GM21528 (cell line): ENCODE data around the gene RAPGEF6.
"Not testable (repeated sequence)": the region's sequence is repeated elsewhere in the genome, so short reads cannot be mapped to it uniquely, and the experiment has no call there.

Source experiments
- ATAC-seq: cut with Tn5 transposase; IDR thresholded peaks from one replicate; pipeline ENCODE4 v1.9.1; 2021; ENCODE audit warnings: mild to moderate bottlenecking, moderate library complexity; ENCODE audit not compliant: unreplicated experiment, low FRiP score

RAPGEF6 gene

GRCh38 chr5:131609774-131610173 is 25.3 kb downstream of the RAPGEF6 start:
- no peak for ATAC-seq

- ATAC-seq: no peak
Measured at GRCh38 chr5:131608597-131608996, 26.4 kb downstream of the RAPGEF6 start.

- ATAC-seq: no peak
Measured at GRCh38 chr5:131607903-131608540, 27.0 kb downstream of the RAPGEF6 start.

GRCh38 chr5:131607418-131607817 is 27.6 kb downstream of the RAPGEF6 start:
- ATAC-seq: no peak

- ATAC-seq: no peak
Measured at GRCh38 chr5:131605086-131605485, 29.9 kb downstream of the RAPGEF6 start.

- peak; percentile 80 for ATAC-seq
Measured at GRCh38 chr5:131595088-131596033, 39.7 kb downstream of the RAPGEF6 start.

GRCh38 chr5:131593921-131594320 is 41.1 kb downstream of the RAPGEF6 start:
- ATAC-seq: no peak

GRCh38 chr5:131593436-131593835 is 41.6 kb downstream of the RAPGEF6 start:
- ATAC-seq: not testable (repeated sequence)

GRCh38 chr5:131589510-131590348 is 45.3 kb downstream of the RAPGEF6 start:
- no peak for ATAC-seq

GRCh38 chr5:131587541-131587940 is 47.5 kb downstream of the RAPGEF6 start:
- no peak for ATAC-seq

- no peak for ATAC-seq
Measured at GRCh38 chr5:131581702-131582101, 53.3 kb downstream of the RAPGEF6 start.

- ATAC-seq: no peak
Measured at GRCh38 chr5:131579917-131580671, 54.9 kb downstream of the RAPGEF6 start.

- ATAC-seq: no peak
Measured at GRCh38 chr5:131575660-131576227, 59.3 kb downstream of the RAPGEF6 start.

- no peak for ATAC-seq
Measured at GRCh38 chr5:131571669-131572168, 63.3 kb downstream of the RAPGEF6 start.

GRCh38 chr5:131570757-131571156 is 64.3 kb downstream of the RAPGEF6 start:
- ATAC-seq: no peak

GRCh38 chr5:131564229-131564652 is 70.8 kb downstream of the RAPGEF6 start:
- no peak for ATAC-seq

GRCh38 chr5:131563434-131564228 is 71.4 kb downstream of the RAPGEF6 start:
- ATAC-seq: no peak

GRCh38 chr5:131550606-131551005 is 84.4 kb downstream of the RAPGEF6 start:
- no peak for ATAC-seq

- ATAC-seq: no peak
Measured at GRCh38 chr5:131548176-131548575, 86.9 kb downstream of the RAPGEF6 start.
